ENCODE results near the gene ZDHHC18. TPM values are rescaled to one million over a fixed set of nuclear protein-coding genes. Genes with fewer than 3 reads are reported as not detected.

ZDHHC18 gene
- total RNA-seq, 2 experiments from 2014 or later = 18.2 to 19.5 TPM

GRCh38 chr1:26889551-26890466, 63.3 kb downstream of the ZDHHC18 start, which contains the start of gene GPN2:
Gene GPN2, minus strand, starts transcription at chr1:26890283. Its CDS starts 187 bp downstream, at chr1:26890096.
- Histone ChIP-seq H2AFZ (ENCODE audit: low read length) (peak within 1 kb of the TSS; percentile 85), H4K20me1 (ENCODE audit: insufficient read depth, low read length) (peaks cover 7% of the 10 kb centered on the region; the same call in 1 of the 2 replicates), H3K4me1 (ENCODE audit: insufficient read depth, low read length, poor library complexity, severe bottlenecking) (peaks cover 14% of the 10 kb centered on the region), H3K9me2 (ENCODE audit: insufficient read depth, low read length) (no peaks in the 10 kb centered on the region), H3K9me3 (ENCODE audit: low read length) (no peaks in the 10 kb centered on the region), H3K4me2 (ENCODE audit: low read length) (peak within 1 kb of the TSS; percentile 83), H3K79me2 (ENCODE audit: insufficient read depth, low read depth, low read length) (peaks cover 12% of the 10 kb centered on the region), H3K4me3 (ENCODE audit: low read depth, low read length, poor library complexity, severe bottlenecking) (peak within 1 kb of the TSS; percentile 93), H3K27ac (ENCODE audit: low read depth, low read length, poor library complexity, severe bottlenecking) (peak within 1 kb of the TSS; percentile 62), H3K36me3 (ENCODE audit: insufficient read depth, low read length) (peaks cover 59% of the 10 kb centered on the region)
- TF ChIP-seq, protein P1, sequence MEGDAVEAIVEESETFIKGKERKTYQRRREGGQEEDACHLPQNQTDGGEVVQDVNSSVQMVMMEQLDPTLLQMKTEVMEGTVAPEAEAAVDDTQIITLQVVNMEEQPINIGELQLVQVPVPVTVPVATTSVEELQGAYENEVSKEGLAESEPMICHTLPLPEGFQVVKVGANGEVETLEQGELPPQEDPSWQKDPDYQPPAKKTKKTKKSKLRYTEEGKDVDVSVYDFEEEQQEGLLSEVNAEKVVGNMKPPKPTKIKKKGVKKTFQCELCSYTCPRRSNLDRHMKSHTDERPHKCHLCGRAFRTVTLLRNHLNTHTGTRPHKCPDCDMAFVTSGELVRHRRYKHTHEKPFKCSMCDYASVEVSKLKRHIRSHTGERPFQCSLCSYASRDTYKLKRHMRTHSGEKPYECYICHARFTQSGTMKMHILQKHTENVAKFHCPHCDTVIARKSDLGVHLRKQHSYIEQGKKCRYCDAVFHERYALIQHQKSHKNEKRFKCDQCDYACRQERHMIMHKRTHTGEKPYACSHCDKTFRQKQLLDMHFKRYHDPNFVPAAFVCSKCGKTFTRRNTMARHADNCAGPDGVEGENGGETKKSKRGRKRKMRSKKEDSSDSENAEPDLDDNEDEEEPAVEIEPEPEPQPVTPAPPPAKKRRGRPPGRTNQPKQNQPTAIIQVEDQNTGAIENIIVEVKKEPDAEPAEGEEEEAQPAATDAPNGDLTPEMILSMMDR (conservative IDR thresholded peaks at IDR 0.05; ENCODE audit: low read length) = no peak
- TF ChIP-seq EZH2phosphoT487 (IDR thresholded peaks at IDR 0.05; ENCODE audit: borderline replicate concordance, low read depth, low read length) = no peak
- peak; percentile 87 for DNase-seq (ENCODE audit: low spot score)
- intact Hi-C loops (cut with micrococcal nuclease; ENCODE audit: unreplicated experiment) = loop anchor here (1.0 kb wide), 1 partner anchor 31 kb away; the partner anchor contains the start of gene NUDC
- CTCF ChIA-PET (ENCODE audit: unreplicated experiment) = interaction anchor here (1.0 to 1.2 kb wide), 2 partner anchors 11 to 35 kb away, joined by 3 to 4 read pairs; partner anchors contain the start of gene GPATCH3
- POLR2A ChIA-PET = interaction anchor here (0.7 to 1.5 kb wide), 7 partner anchors 9 to 55 kb away, joined by 3 to 22 read pairs (median 3); partner anchors contain the start of gene GPATCH3
- BruUV-seq (replicated peaks) = no TSS peak

DNA sequence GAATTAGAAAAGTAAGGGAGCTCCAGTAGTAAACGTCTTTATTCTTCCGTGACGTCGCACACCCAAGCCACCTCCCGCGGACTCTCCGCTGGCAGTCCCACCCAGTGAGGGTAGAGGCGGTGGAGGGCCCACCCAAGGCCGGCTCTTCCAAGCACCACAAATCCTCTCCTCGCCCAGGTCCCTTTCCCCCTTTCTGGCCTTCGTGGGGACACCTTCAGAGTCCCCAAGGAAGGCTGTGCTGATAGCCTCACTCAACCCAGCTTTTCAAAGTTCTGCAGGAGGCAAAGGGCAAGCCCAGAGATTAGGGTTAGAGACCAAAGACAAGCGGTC, 63.9 kb downstream of the ZDHHC18 start:
- Histone ChIP-seq H3K36me3 (ENCODE audit: insufficient read depth, low read length) (peaks cover 56% of the 10 kb centered on the region), H2AFZ (ENCODE audit: low read length) (peak overlapping the region; percentile 85), H4K20me1 (ENCODE audit: insufficient read depth, low read length) (peaks cover 7% of the 10 kb centered on the region; the same call in 1 of the 2 replicates), H3K4me1 (ENCODE audit: insufficient read depth, low read length, poor library complexity, severe bottlenecking) (peaks cover 14% of the 10 kb centered on the region), H3K79me2 (ENCODE audit: insufficient read depth, low read depth, low read length) (peaks cover 12% of the 10 kb centered on the region), H3K9me2 (ENCODE audit: insufficient read depth, low read length) (no peaks in the 10 kb centered on the region), H3K9me3 (ENCODE audit: low read length) (no peaks in the 10 kb centered on the region), H3K27ac (ENCODE audit: low read depth, low read length, poor library complexity, severe bottlenecking) (peak overlapping the region; percentile 62), H3K4me3 (ENCODE audit: low read depth, low read length, poor library complexity, severe bottlenecking) (peak overlapping the region; percentile 93), H3K4me2 (ENCODE audit: low read length) (peak overlapping the region; percentile 83)
- ChIA-PET POLR2A (interaction anchor here (0.7 to 1.5 kb wide), 6 partner anchors 9 to 56 kb away, joined by 3 to 22 read pairs (median 4); partner anchors contain the start of gene GPATCH3), CTCF (ENCODE audit: unreplicated experiment) (interaction anchor here (1.2 kb wide), 1 partner anchor 10 kb away, joined by 4 read pairs; the partner anchor contains the start of gene GPATCH3)
- TF ChIP-seq, protein P1 (conservative IDR thresholded peaks at IDR 0.05; ENCODE audit: low read length) = no peak
- TF ChIP-seq EZH2phosphoT487 (IDR thresholded peaks at IDR 0.05; ENCODE audit: borderline replicate concordance, low read depth, low read length) = no peak
- intact Hi-C loops (cut with micrococcal nuclease; ENCODE audit: unreplicated experiment) = loop anchor here (1.0 kb wide), 1 partner anchor 31 kb away; the partner anchor contains the start of gene NUDC
- DNase-seq (ENCODE audit: low spot score) = no peak
- no TSS peak for BruUV-seq (replicated peaks)

Measured in OCI-LY7 (cell line).